Measurements from ENCODE around the gene PRKG1.

The PRKG1 gene

DNA sequence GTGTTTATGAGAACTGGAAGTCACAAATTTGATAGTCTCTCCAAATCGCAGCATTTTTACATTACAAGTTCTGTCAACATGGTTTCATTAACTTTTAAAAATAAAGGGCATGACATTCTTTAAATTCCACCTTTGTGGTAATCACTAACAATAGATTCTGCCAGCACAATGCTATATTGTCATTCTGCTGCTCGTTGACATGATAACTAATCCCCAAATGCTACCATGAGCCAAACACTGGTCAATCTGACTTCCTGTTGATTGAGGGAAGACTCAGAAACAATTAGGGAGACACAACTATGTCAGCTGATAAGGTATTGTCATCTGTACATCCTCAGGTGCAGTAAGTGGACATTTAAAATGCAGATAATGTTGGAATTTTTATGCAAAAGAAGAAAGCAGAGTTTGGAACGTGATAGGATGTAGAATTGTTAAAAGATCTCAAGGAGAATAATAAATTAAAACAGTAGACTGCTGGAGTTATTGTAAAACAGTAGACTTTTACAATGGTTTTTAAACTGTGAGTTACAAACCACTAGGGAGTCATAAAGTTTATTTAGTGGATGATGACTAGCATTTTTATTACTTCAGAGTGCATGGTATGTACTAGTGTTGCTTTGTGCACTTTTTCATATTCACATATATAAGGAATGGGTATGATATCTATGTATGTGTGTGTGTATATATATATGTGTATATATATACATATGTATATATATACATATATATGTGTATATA lies 1113.4 kb downstream of the PRKG1 start:
- no peaks in the 10 kb centered on the region for H3K4me1 ChIP-seq (ENCODE audit: control insufficient read depth, low read length)
- H4K20me1 ChIP-seq (ENCODE audit: control insufficient read depth, insufficient read depth, low read depth, low read length), result no peaks in the 10 kb centered on the region
- no peak overlapping the region for H3K27ac ChIP-seq (ENCODE audit: low read depth, low read length)
- H3K36me3 ChIP-seq (ENCODE audit: control insufficient read depth, low read length), result no peaks in the 10 kb centered on the region
- no peaks in the 10 kb centered on the region for H3F3A ChIP-seq (ENCODE audit: control insufficient read depth, insufficient read depth)
- TF ChIP-seq EZH2phosphoT487 (IDR thresholded peaks at IDR 0.05; ENCODE audit: borderline replicate concordance, low read length), result no peak
- TF ChIP-seq, protein P1, sequence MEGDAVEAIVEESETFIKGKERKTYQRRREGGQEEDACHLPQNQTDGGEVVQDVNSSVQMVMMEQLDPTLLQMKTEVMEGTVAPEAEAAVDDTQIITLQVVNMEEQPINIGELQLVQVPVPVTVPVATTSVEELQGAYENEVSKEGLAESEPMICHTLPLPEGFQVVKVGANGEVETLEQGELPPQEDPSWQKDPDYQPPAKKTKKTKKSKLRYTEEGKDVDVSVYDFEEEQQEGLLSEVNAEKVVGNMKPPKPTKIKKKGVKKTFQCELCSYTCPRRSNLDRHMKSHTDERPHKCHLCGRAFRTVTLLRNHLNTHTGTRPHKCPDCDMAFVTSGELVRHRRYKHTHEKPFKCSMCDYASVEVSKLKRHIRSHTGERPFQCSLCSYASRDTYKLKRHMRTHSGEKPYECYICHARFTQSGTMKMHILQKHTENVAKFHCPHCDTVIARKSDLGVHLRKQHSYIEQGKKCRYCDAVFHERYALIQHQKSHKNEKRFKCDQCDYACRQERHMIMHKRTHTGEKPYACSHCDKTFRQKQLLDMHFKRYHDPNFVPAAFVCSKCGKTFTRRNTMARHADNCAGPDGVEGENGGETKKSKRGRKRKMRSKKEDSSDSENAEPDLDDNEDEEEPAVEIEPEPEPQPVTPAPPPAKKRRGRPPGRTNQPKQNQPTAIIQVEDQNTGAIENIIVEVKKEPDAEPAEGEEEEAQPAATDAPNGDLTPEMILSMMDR (IDR thresholded peaks at IDR 0.05; ENCODE audit: low read depth, low read length, poor library complexity, severe bottlenecking), result no peak
- H3K4me3 ChIP-seq (ENCODE audit: low read length), result no peak overlapping the region
- no peaks in the 10 kb centered on the region for H3K27me3 ChIP-seq (ENCODE audit: control insufficient read depth, low read length)
- no peaks in the 10 kb centered on the region for H3K9me2 ChIP-seq (replicated peaks; ENCODE audit: control insufficient read depth, low read length)
- no peaks in the 10 kb centered on the region for H3K9me3 ChIP-seq (ENCODE audit: control insufficient read depth, insufficient read depth, low read length)
- no peak overlapping the region for H3K4me2 ChIP-seq (ENCODE audit: low read length)
- no peaks in the 10 kb centered on the region for H3K79me2 ChIP-seq (ENCODE audit: control insufficient read depth, low read length)

DNA sequence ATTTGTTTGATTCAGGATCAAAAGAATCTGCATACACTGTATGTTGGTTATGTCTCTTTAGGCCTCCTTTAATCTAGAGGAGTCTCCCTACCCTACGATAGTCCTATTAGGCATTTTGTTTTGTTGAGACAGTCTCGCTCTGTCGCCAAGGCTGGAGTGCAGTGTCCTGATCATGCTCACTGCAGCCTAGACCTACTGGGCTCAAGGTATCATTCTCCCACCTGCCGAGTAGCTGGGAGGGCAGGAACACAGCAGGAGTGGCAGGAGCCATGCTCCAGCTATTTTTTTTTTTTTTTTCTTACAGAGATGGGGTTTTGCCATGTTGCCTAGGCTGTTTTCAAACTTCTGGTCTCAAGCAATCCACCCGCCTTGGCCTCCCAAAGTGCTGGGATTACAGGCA lies 1116.8 kb downstream of the PRKG1 start:
- no peaks in the 10 kb centered on the region for H3F3A ChIP-seq (ENCODE audit: control insufficient read depth, insufficient read depth)
- H3K36me3 ChIP-seq (ENCODE audit: control insufficient read depth, low read length), result no peaks in the 10 kb centered on the region
- H3K9me3 ChIP-seq (ENCODE audit: control insufficient read depth, insufficient read depth, low read length), result no peaks in the 10 kb centered on the region
- no peaks in the 10 kb centered on the region for H3K4me1 ChIP-seq (ENCODE audit: control insufficient read depth, low read length)
- H3K9me2 ChIP-seq (replicated peaks; ENCODE audit: control insufficient read depth, low read length), result no peaks in the 10 kb centered on the region
- no peaks in the 10 kb centered on the region for H3K27me3 ChIP-seq (ENCODE audit: control insufficient read depth, low read length)
- TF ChIP-seq EZH2phosphoT487 (IDR thresholded peaks at IDR 0.05; ENCODE audit: borderline replicate concordance, low read length), result no peak
- TF ChIP-seq, protein P1 (IDR thresholded peaks at IDR 0.05; ENCODE audit: low read depth, low read length, poor library complexity, severe bottlenecking), result no peak
- no peak overlapping the region for H3K27ac ChIP-seq (ENCODE audit: low read depth, low read length)
- no peak overlapping the region for H3K4me2 ChIP-seq (ENCODE audit: low read length)
- no peak overlapping the region for H3K4me3 ChIP-seq (ENCODE audit: low read length)
- no peaks in the 10 kb centered on the region for H3K79me2 ChIP-seq (ENCODE audit: control insufficient read depth, low read length)
- no peaks in the 10 kb centered on the region for H4K20me1 ChIP-seq (ENCODE audit: control insufficient read depth, insufficient read depth, low read depth, low read length)

DNA sequence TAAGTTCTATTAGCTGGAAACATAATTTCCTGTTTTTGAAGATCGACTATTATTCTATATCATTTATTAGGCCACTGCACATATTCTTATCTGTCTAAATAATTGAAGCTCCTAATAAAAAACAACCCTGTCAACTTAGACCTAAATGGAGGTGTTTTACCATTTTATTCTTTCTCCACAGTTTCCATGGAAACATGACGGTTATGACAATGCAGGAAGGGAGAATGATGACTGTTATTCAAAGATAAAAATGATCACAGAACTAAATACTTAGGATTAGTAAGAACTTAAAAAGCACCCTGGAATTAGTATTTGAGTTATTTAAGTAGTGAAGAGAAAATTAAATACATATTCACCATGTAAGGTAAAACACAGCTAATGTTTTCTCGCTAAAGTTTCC lies 1119.9 kb downstream of the PRKG1 start:
- H3K4me1 ChIP-seq (ENCODE audit: control insufficient read depth, low read length), result no peaks in the 10 kb centered on the region
- H3K27me3 ChIP-seq (ENCODE audit: control insufficient read depth, low read length), result no peaks in the 10 kb centered on the region
- no peaks in the 10 kb centered on the region for H4K20me1 ChIP-seq (ENCODE audit: control insufficient read depth, insufficient read depth, low read depth, low read length)
- H3K27ac ChIP-seq (ENCODE audit: low read depth, low read length), result no peak overlapping the region
- H3K79me2 ChIP-seq (ENCODE audit: control insufficient read depth, low read length), result no peaks in the 10 kb centered on the region
- no peaks in the 10 kb centered on the region for H3F3A ChIP-seq (ENCODE audit: control insufficient read depth, insufficient read depth)
- no peaks in the 10 kb centered on the region for H3K9me3 ChIP-seq (ENCODE audit: control insufficient read depth, insufficient read depth, low read length)
- no peak overlapping the region for H3K4me3 ChIP-seq (ENCODE audit: low read length)
- H3K9me2 ChIP-seq (replicated peaks; ENCODE audit: control insufficient read depth, low read length), result no peaks in the 10 kb centered on the region
- no peak overlapping the region for H3K4me2 ChIP-seq (ENCODE audit: low read length)
- TF ChIP-seq, protein P1 (IDR thresholded peaks at IDR 0.05; ENCODE audit: low read depth, low read length, poor library complexity, severe bottlenecking), result no peak
- no peak for TF ChIP-seq EZH2phosphoT487 (IDR thresholded peaks at IDR 0.05; ENCODE audit: borderline replicate concordance, low read length)
- H3K36me3 ChIP-seq (ENCODE audit: control insufficient read depth, low read length), result no peaks in the 10 kb centered on the region
